Activated T-cell treated with anti-CD3 and anti-CD28 coated beads, Interleukin-2, amount 50 U/mL, for 72 hours (primary cell): ENCODE measurements around the gene TROAP. TPM values are rescaled to one million over a fixed set of nuclear protein-coding genes. Genes with fewer than 3 reads are reported as not detected.
A peak's percentile ranks its signal among the peaks of the same experiment; 100 is the strongest.
"Not testable (repeated sequence)": the region's sequence is repeated elsewhere in the genome, so short reads cannot be mapped to it uniquely, and the experiment has no call there.

Source experiments
- ATAC-seq, 2 donors: fragments of 150-1000 bp; cut with Tn5 transposase; replicated peaks in 1 of 2; 2 replicates each; pipeline ENCODE4 v1.10.0; 2021; ENCODE audit warnings: moderate library complexity in 2 of 2, mild to moderate bottlenecking in 1 of 2
- DNase-seq, 2 donors: peaks; one replicate each; pipeline ENCODE4 v3.0.0; 2021 to 2022; ENCODE audit warnings: mixed read lengths in 1 of 2
- H3K27ac Mint-ChIP-seq: one replicate; pipeline ENCODE4 v1.8.0; 2022; ENCODE audit warnings: mild to moderate bottlenecking, moderate library complexity, mixed read lengths
- H3K27me3 Mint-ChIP-seq: one replicate; pipeline ENCODE4 v1.8.0; 2022; ENCODE audit warnings: low read depth, mixed read lengths
- H3K36me3 Mint-ChIP-seq, 2 donors: one replicate each; pipeline ENCODE4 v1.8.0; 2022; ENCODE audit warnings: mixed read lengths in 2 of 2, mild to moderate bottlenecking in 1 of 2; ENCODE audit not compliant: insufficient read depth in 2 of 2
- H3K4me1 Mint-ChIP-seq: one replicate; pipeline ENCODE4 v1.8.0; 2022; ENCODE audit warnings: low read depth, mixed read lengths
- H3K4me3 Mint-ChIP-seq, 2 donors: one replicate each; pipeline ENCODE4 v1.8.0; 2022; ENCODE audit warnings: mild to moderate bottlenecking in 2 of 2, mixed read lengths in 2 of 2, moderate library complexity in 2 of 2
- H3K9me3 Mint-ChIP-seq, 2 donors: one replicate each; pipeline ENCODE4 v1.8.0; 2022; ENCODE audit warnings: mixed read lengths in 2 of 2
- total RNA-seq, 2 donors: library from RNA; stranded (reverse); gene quantifications; one replicate each; pipeline ENCODE4 v1.2.3, GENCODE V29; 2022

TROAP gene
- total RNA-seq, 2 donors from 2014 or later: 63.8 to 77.9 TPM

- no peaks in the 10 kb centered on the region for H3K36me3 Mint-ChIP-seq
- H3K4me3 Mint-ChIP-seq: no peak overlapping the region
- H3K4me1 Mint-ChIP-seq: peaks cover 28% of the 10 kb centered on the region
- no peak overlapping the region for H3K27ac Mint-ChIP-seq
- no peak for DNase-seq
- H3K9me3 Mint-ChIP-seq: no peaks in the 10 kb centered on the region
- ATAC-seq: no peak
- H3K27me3 Mint-ChIP-seq: no peaks in the 10 kb centered on the region
Measured at GRCh38 chr12:49364989-49365388, 41.9 kb downstream of the TROAP start.

GRCh38 chr12:49365542-49365941 lies 42.5 kb downstream of the TROAP start:
- Mint-ChIP-seq H3K27me3 (no peaks in the 10 kb centered on the region), H3K4me3 (peak overlapping the region; percentile 84 to 86), H3K36me3 (no peaks in the 10 kb centered on the region), H3K9me3 (no peaks in the 10 kb centered on the region), H3K27ac (no peak overlapping the region), H3K4me1 (peaks cover 34% of the 10 kb centered on the region)
- ATAC-seq (no peak), DNase-seq (no peak)

DNA sequence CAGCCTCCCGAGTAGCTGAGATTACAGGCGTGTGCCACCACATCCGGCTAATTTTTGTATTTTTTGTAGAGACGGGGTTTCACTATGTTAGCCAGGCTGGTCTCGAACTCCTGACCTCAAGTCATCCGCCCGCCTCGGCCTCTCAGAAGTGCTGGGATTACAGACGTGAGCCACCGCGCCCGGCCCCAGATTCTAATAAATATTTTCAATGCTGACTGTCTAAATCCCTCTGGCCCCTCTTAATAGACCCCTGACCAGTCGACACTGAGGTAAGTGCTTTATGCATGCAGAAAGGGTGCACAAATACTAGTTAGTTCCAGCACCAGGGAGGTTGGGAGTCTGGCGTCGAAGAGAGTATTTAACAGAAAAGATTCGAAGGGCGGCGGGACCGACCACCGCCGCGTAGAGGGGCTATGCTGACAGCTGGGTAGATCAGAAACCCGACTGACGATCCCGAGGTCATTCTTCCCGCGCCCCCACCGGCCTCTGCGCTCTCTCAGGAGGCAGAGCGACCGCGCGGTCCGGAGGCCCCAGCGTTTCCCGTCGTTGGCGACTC lies 43.1 kb downstream of the TROAP start:
- H3K9me3 Mint-ChIP-seq: no peaks in the 10 kb centered on the region
- H3K27ac Mint-ChIP-seq: peak overlapping the region; percentile 88
- peaks cover 40% of the 10 kb centered on the region for H3K4me1 Mint-ChIP-seq
- ATAC-seq (peak; percentile 12 to 17), DNase-seq (no peak)
- H3K27me3 Mint-ChIP-seq: no peaks in the 10 kb centered on the region
- H3K36me3 Mint-ChIP-seq: no peaks in the 10 kb centered on the region
- peak overlapping the region; percentile 84 to 86 for H3K4me3 Mint-ChIP-seq

- Mint-ChIP-seq H3K9me3 (no peaks in the 10 kb centered on the region), H3K4me1 (peaks cover 46% of the 10 kb centered on the region), H3K36me3 (no peaks in the 10 kb centered on the region), H3K27me3 (no peaks in the 10 kb centered on the region), H3K4me3 (peak overlapping the region; percentile 84 to 86), H3K27ac (peak overlapping the region; percentile 88)
- ATAC-seq (peak; percentile 85 to 90), DNase-seq (peak; percentile 93 to 95)
Measured at GRCh38 chr12:49366652-49367380, 43.8 kb downstream of the TROAP start.

GRCh38 chr12:49367381-49368239 lies 44.6 kb downstream of the TROAP start, which contains the start of gene SPATS2:
Gene SPATS2 (plus strand): TSS chr12:49367462. CDS start chr12:49461013, 93,551 bp downstream.
- no peak for DNase-seq
- H3K36me3 Mint-ChIP-seq: no peaks in the 10 kb centered on the region
- H3K27ac Mint-ChIP-seq: peak within 1 kb of the TSS; percentile 88
- peaks cover 46% of the 10 kb centered on the region for H3K4me1 Mint-ChIP-seq
- peak within 1 kb of the TSS; percentile 84 to 86 for H3K4me3 Mint-ChIP-seq
- no peaks in the 10 kb centered on the region for H3K27me3 Mint-ChIP-seq
- no peak for ATAC-seq
- no peaks in the 10 kb centered on the region for H3K9me3 Mint-ChIP-seq

- Mint-ChIP-seq H3K36me3 (no peaks in the 10 kb centered on the region), H3K4me1 (peaks cover 46% of the 10 kb centered on the region), H3K4me3 (peak overlapping the region; percentile 84 to 86), H3K9me3 (no peaks in the 10 kb centered on the region), H3K27ac (peak overlapping the region; percentile 38), H3K27me3 (no peaks in the 10 kb centered on the region)
- DNase-seq (no peak), ATAC-seq (no peak)
Measured at GRCh38 chr12:49368240-49368600, 45.2 kb downstream of the TROAP start.

GRCh38 chr12:49369411-49370145 lies 46.5 kb downstream of the TROAP start:
- no peak for ATAC-seq
- no peaks in the 10 kb centered on the region for H3K36me3 Mint-ChIP-seq
- DNase-seq: peak in 1 of 2 donors; percentile 22
- H3K27ac Mint-ChIP-seq: no peak overlapping the region
- no peaks in the 10 kb centered on the region for H3K27me3 Mint-ChIP-seq
- peak overlapping the region in 1 of 2 donors; percentile 63 for H3K4me3 Mint-ChIP-seq
- peaks cover 46% of the 10 kb centered on the region for H3K4me1 Mint-ChIP-seq
- H3K9me3 Mint-ChIP-seq: no peaks in the 10 kb centered on the region

DNA sequence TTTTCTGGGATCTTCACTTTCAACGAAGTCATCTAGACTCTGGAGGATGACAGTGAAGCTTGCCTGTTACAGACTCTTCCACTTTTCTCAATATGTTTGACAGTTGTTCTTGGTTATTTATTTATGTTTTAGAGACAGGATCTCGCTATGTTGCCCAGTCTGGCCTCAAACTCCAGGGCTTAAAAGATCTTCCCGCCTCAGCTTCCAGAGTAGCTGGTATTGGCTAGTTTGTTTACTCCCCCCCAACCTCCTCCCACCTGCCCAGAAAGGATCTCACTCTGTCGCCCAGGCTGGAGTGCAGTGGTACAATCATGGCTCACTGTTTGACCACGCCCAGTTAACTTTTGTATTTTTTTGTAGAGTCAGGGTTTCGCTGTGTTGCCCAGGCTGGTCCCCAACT lies 47.5 kb downstream of the TROAP start:
- Mint-ChIP-seq H3K4me3 (no peak overlapping the region), H3K27me3 (no peaks in the 10 kb centered on the region), H3K9me3 (no peaks in the 10 kb centered on the region), H3K27ac (no peak overlapping the region), H3K36me3 (no peaks in the 10 kb centered on the region), H3K4me1 (peaks cover 50% of the 10 kb centered on the region)
- DNase-seq (no peak), ATAC-seq (no peak)

DNA sequence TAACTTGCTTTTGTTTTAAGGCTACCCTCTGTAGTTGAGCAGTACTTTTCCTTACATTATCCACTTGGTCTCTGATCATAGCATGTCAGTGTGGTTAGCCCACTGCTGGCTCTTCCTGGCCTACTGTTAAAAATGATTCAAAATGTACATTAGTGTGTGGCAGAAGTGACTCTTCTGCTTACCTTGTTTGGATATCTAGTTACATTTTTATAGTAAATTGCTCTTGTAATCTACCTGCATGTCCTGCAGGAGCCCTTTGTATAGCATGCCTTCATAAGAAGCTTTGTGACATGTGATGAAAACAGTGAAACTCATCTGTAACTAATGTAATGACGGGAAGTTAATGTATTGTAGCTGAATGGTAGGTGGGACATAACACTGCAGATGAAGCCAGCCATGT lies 52.4 kb downstream of the TROAP start:
- no peaks in the 10 kb centered on the region for H3K9me3 Mint-ChIP-seq
- DNase-seq (no peak), ATAC-seq (peak; percentile 45 to 74)
- no peak overlapping the region for H3K27ac Mint-ChIP-seq
- no peak overlapping the region for H3K4me3 Mint-ChIP-seq
- H3K36me3 Mint-ChIP-seq: no peaks in the 10 kb centered on the region
- no peaks in the 10 kb centered on the region for H3K27me3 Mint-ChIP-seq
- peaks cover 21% of the 10 kb centered on the region for H3K4me1 Mint-ChIP-seq

- Mint-ChIP-seq H3K4me1 (peaks cover 7% of the 10 kb centered on the region), H3K4me3 (no peak overlapping the region), H3K27ac (no peak overlapping the region), H3K36me3 (no peaks in the 10 kb centered on the region), H3K9me3 (no peaks in the 10 kb centered on the region), H3K27me3 (no peaks in the 10 kb centered on the region)
- DNase-seq (no peak), ATAC-seq (no peak)
Measured at GRCh38 chr12:49377386-49377785, 54.3 kb downstream of the TROAP start.

DNA sequence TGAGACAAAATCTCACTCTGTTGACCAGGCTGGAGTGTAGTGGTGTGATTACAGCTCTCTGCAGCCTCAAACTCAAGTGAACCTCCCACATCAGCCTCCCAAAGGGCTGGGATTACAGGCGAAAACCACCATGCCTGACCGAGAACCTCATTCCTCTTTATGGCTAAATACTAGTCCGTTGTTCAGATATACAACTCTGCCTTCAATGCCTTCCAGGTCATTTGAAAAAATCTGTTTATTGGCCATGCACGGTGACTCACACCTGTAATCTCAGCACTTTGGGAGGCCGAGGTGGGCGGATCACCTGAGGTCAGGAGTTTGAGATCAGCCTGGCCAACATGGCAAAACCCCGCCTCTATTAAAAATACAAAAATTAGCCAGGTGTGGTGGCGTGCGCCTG lies 57.1 kb downstream of the TROAP start:
- ATAC-seq, DNase-seq: not testable (repeated sequence)

More for the DNA sequence above, 57.1 kb downstream of the TROAP start:
- not testable (repeated sequence) for H3K36me3 Mint-ChIP-seq, H3K9me3 Mint-ChIP-seq, H3K27me3 Mint-ChIP-seq, H3K4me1 Mint-ChIP-seq, H3K4me3 Mint-ChIP-seq, H3K27ac Mint-ChIP-seq
